ENCODE measurements around the gene GNGT2. TPM values are rescaled to one million over a fixed set of nuclear protein-coding genes. Genes with fewer than 3 reads are reported as not detected.

GNGT2 gene
- not detected in 2 replicates for polyA plus RNA-seq

DNA sequence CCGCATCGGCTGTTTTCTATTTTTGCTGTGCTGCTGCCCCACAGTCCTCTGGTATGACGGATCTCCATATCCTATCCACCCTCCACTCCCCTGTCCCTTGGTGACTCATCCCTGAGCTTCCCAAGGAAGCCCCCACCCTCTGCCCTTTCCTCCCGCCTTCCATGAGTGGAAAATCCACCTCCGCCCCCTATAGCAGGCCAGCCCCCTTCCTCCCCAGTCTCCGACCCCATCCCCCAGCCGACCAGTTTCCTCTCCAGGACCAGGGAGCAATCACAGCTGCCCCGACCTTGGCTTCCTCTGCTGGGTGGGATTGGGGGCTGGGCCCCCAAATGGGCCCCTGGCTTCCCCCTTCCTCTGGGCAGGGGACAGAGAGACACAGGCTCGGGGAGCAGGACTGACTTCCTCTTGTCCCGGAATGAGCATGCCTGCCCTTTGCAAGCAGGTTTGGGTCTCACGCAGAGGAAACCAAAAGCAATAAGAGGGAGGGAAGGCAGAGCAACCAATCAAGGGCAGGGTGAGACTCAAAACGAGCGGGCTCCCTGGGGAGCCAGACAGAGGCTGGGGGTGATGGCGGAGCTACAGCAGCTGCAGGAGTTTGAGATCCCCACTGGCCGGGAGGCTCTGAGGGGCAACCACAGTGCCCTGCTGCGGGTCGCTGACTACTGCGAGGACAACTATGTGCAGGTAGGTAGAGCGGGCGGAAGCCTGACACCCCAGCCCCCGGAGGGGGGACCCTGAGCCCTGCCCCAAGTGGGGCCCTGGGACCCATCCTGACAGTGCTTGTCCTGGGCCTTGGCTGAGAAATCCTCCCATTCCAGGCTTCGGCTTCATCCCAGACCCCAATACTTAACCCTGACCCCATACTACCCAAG lies at the start of gene GNGT2, which contains the start of gene ABI3:
Gene GNGT2 (minus strand): TSS at position 417 of the 872 bp plus-strand sequence. CDS start 3,152 bp downstream, outside the sequence.
Gene ABI3 (plus strand): TSS at position 550 of the 872 bp plus-strand sequence. CDS start 18 bp downstream, at position 568.

DNA sequence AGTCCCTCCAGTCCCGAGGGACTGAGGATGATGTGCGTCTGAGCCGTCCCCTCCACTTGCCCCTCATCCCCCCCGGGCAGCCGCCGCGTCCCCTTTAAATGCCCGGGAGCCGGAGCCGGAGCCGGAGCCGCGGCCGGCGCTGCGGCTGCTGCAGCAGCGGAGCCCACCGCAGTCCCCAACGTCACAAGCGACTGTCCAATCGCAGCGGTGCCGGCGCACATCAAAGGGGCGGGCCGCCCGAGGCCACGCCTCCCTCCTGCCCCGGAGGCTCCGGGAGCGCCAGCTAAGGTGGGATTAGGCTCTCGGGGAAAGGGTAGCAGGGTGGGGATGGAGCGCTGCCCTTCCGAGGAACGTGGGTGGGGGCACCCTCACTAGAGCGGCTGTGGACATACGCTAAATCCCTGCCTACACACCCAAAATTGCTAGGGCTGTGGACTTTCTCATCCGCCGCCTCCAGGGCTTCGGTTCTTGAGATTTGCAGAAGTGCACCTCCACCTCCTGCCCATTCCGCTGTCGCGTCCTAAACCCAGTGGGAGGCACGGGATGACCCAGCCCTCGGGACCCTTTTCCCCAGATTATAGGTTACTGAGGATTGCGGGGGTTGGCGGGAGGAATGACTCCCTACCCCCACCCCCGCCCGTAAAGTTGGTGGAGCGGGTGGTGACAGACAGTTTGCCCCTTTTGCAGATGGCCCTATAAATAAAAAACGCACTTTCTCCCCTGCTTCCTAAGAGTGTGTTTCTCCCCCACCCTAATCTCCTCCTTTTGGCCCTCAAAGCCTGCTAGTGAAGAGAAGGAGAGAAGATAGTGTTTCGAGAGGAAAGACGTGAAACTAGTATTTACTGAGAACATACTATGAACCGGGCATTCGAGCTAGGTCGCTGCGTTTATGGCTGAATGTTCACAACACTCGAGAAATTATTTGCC lies 20.5 kb upstream of the GNGT2 start, which contains the start of gene PHOSPHO1:
Gene PHOSPHO1 (minus strand): TSS at position 152 of the 927 bp plus-strand sequence. CDS start 4,096 bp downstream, outside the sequence.

Other genes starting within 250 kb of the GNGT2 start
- not detected in 2 replicates for gene GIP, start 242.0 kb downstream of the GNGT2 start, polyA plus RNA-seq
- not detected in 2 replicates for gene IGF2BP1, start 213.2 kb downstream of the GNGT2 start, polyA plus RNA-seq
- not detected in 2 replicates for gene B4GALNT2, start 77.8 kb downstream of the GNGT2 start, polyA plus RNA-seq
- not detected in 2 replicates for gene ABI3, start 133 bp upstream of the GNGT2 start, polyA plus RNA-seq
- 0.27 TPM in 1 of 2 replicates, not detected in the other for gene PHOSPHO1, start 20.2 kb upstream of the GNGT2 start, polyA plus RNA-seq
- gene ZNF652, start 151.7 kb upstream of the GNGT2 start, polyA plus RNA-seq, result 15.8 and 30.9 TPM in 2 replicates
- gene PHB1, start 204.3 kb upstream of the GNGT2 start, polyA plus RNA-seq, result 30.5 and 69.4 TPM in 2 replicates

Data from Purkinje cell (primary cell).